GM19099 (cell line): ENCODE measurements around the gene NAPB.

Experiments used
- POLR2A ChIP-seq: IDR thresholded peaks from 3 replicates; pipeline ENCODE4 v1.6.1; 2011; ENCODE audit warnings: low read depth; ENCODE audit not compliant: insufficient read length; ENCODE audit errors: extremely low read depth

Gene NAPB

DNA sequence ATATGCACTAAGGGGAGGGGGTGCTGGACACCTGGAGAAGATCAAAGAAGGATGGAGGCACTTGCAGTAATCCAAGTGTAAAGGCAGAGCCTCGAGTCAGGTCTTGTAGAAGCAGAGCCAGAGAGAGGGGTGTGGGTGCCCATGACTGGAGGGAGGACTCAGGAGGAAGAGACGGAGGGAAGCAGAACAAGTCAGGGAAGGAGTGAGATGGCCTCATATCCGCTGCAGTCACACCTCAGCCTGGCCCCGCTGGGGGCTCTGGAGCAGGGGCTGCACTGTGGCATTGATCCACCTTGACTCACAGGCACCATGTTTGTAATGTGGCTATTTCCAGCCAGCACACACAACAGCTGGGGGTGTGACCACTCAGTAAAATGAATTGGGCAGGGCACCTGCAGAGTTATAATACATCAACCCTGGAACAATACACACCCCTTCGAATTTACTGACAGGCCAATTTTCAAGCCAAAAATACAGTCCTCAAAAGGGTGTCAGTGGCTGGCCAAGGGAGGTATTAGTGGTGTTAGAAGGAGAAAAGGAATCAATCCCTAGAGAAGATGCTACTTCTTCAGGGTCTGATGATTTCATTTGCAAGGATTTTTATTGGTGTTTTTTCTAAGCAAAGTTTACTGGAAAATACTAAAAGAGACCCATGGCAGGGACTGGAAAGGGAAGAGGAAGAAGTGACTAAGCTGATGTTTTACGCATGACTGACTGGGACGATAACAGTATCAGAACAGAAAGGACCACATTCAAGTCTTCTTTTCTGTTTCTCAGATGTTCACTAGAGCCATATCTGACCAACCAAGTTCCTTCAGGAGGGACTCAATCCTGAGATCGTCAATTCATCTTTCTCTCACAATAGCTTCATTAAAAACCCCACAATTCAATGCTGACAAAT lies 89.6 kb downstream of the NAPB start:
- TF ChIP-seq POLR2A = no peak

DNA sequence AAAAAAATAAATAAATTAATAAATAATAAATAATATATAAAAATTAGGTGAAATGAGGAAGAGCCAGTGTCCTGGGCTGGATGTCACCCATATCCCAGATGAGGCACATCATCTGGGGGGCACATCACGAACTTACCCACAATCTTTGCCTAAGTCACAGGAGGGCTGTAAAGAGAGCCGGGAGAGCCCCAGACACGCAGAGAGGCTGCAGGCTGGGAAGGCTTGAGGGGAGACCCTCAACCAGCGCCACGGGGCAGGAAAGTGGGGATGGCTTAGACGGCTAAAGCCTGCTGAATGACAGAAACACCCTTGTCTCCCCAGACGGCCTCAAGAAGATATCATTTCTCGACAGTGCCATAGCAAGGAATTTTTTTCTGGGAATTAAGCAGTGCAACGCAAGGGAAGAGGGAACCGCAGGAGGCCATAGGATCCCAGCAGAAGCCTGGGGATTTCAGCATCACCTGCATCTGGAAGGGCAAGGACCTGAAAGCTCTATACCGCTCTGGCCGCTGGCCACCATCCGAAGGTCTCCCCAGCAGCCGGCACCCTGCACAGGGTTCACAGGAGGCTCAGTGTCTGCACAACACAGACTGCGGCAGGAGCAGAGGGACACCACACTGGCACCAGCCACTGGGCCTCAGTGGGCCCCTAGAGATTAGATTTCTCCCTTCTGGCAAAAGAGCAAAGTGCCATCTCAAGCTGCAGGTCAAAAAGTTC lies 93.5 kb downstream of the NAPB start:
- no peak for TF ChIP-seq POLR2A

DNA sequence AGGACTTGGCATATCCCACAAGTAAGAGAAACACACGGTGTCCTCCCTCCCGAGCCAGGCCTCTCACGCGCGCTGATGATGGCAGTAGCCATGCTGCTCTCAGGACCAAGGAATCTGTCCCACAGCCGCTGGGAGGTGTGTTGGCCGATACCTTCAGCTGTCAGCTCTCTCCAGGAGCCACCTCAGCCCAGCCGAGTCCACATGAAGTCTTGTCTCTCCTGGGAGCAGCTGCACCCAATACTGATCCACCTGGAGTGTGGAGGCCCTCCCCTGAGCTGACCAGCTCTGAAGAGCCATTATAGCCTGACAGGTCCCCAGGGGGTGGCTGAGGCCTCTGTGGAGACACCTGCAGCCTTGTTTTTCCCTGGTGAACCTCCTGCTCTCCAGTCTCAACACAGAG lies 94.5 kb downstream of the NAPB start:
- TF ChIP-seq POLR2A = no peak

DNA sequence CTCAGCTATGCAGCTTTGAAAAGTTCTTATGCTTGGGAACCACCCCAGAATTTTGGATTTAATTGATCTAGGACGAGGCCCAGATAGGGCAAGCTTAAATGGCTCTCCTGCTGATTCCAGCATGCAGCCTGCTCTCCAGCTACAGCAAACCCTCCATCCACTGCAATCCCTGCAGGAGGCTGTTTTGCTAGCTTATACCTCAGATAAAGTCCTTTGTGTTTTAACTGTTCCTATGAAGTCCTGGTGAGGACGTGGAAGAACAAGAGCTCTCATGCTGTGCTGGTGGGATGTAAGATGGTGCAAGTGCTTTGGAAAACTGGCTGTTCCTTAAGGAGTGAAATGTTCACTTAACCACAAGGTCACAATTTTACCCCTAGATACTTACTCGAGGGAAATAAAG lies 96.2 kb downstream of the NAPB start:
- no peak for TF ChIP-seq POLR2A
